HepG2 (cell line): Measurements from ENCODE around the gene SATB2. TPM values are rescaled to one million over a fixed set of nuclear protein-coding genes. Genes with fewer than 3 reads are reported as not detected.
A peak's percentile ranks its signal among the peaks of the same experiment; 100 is the strongest.

Experiments used
- ATF2 ChIP-seq: sonication (generic); formaldehyde crosslinking; IDR thresholded peaks from 2 replicates; pipeline ENCODE4 v1.4.0; 2020; ENCODE audit warnings: missing genetic modification reagents
- CAMTA2 ChIP-seq: sonication (generic); formaldehyde crosslinking; IDR thresholded peaks from 2 replicates; pipeline ENCODE4 v1.4.0; 2020; ENCODE audit warnings: mild to moderate bottlenecking, missing genetic modification reagents, borderline replicate concordance
- CENPBD1 ChIP-seq: sonication (generic); formaldehyde crosslinking; IDR thresholded peaks from 2 replicates; pipeline ENCODE4 v1.8.0; 2022; ENCODE audit warnings: missing genetic modification reagents, low read depth, mild to moderate bottlenecking, borderline replicate concordance
- DZIP1 ChIP-seq: sonication (generic); formaldehyde crosslinking; IDR thresholded peaks from 2 replicates; pipeline ENCODE4 v1.5.0; 2020; ENCODE audit warnings: mild to moderate bottlenecking, missing genetic modification reagents
- RORA ChIP-seq: sonication (generic); formaldehyde crosslinking; IDR thresholded peaks from 2 replicates; pipeline ENCODE4 v1.5.0; 2020; ENCODE audit warnings: mild to moderate bottlenecking, missing genetic modification reagents, moderate library complexity
- SALL1 ChIP-seq: sonication (generic); formaldehyde crosslinking; IDR thresholded peaks from 2 replicates; pipeline ENCODE4 v1.8.0; 2022; ENCODE audit warnings: mild to moderate bottlenecking, missing genetic modification reagents
- SCMH1 ChIP-seq: sonication (generic); formaldehyde crosslinking; IDR thresholded peaks from 2 replicates; pipeline ENCODE4 v1.9.0; 2021; ENCODE audit warnings: missing genetic modification reagents, mild to moderate bottlenecking, borderline replicate concordance
- SMC3 ChIP-seq: IDR thresholded peaks from 2 replicates; pipeline ENCODE4 v1.6.1; 2011; ENCODE audit warnings: low read length, improper control_type of control experiment
- THAP7 ChIP-seq: sonication (generic); formaldehyde crosslinking; IDR thresholded peaks from 2 replicates; pipeline ENCODE4 v1.8.1; 2023; ENCODE audit warnings: mild to moderate bottlenecking, missing genetic modification reagents
- TP53 ChIP-seq: sonication (generic); formaldehyde crosslinking; conservative IDR thresholded peaks from 2 replicates; pipeline ENCODE4 v1.4.0; 2020; ENCODE audit warnings: missing genetic modification reagents
- ZBTB20 ChIP-seq: sonication (generic); formaldehyde crosslinking; IDR thresholded peaks from 2 replicates; pipeline ENCODE4 v1.8.1; 2023; ENCODE audit warnings: missing genetic modification reagents, low read depth, mild to moderate bottlenecking, borderline replicate concordance
- ZBTB21 ChIP-seq: sonication (generic); formaldehyde crosslinking; IDR thresholded peaks from 2 replicates; pipeline ENCODE4 v1.4.0; 2020; ENCODE audit warnings: missing genetic modification reagents
- ZMAT5 ChIP-seq: sonication (generic); formaldehyde crosslinking; IDR thresholded peaks from 2 replicates; pipeline ENCODE4 v1.5.0; 2020; ENCODE audit warnings: mild to moderate bottlenecking, low read depth, missing genetic modification reagents, borderline replicate concordance
- ZMYM2 ChIP-seq: sonication (generic); formaldehyde crosslinking; IDR thresholded peaks from 2 replicates; pipeline ENCODE4 v1.8.0; 2022; ENCODE audit warnings: mild to moderate bottlenecking, missing genetic modification reagents
- ZNF33A ChIP-seq: sonication (generic); formaldehyde crosslinking; IDR thresholded peaks from 2 replicates; pipeline ENCODE4 v1.5.1; 2020; ENCODE audit warnings: missing genetic modification reagents, mild to moderate bottlenecking, moderate library complexity, borderline replicate concordance
- ZNF431 ChIP-seq: sonication (generic); formaldehyde crosslinking; IDR thresholded peaks from 2 replicates; pipeline ENCODE4 v1.9.0; 2022; ENCODE audit warnings: missing genetic modification reagents, low read depth, mild to moderate bottlenecking, borderline replicate concordance
- ZNF496 ChIP-seq: sonication (generic); formaldehyde crosslinking; IDR thresholded peaks from 2 replicates; pipeline ENCODE4 v1.8.1; 2023; ENCODE audit warnings: mild to moderate bottlenecking, moderate library complexity, missing genetic modification reagents; ENCODE audit not compliant: insufficient replicate concordance
- ZNF597 ChIP-seq: sonication (generic); formaldehyde crosslinking; IDR thresholded peaks from 2 replicates; pipeline ENCODE4 v1.5.0; 2020; ENCODE audit warnings: missing genetic modification reagents
- ZNF724P ChIP-seq: sonication (generic); formaldehyde crosslinking; IDR thresholded peaks from 2 replicates; pipeline ENCODE4 v1.8.0; 2022; ENCODE audit warnings: missing genetic modification reagents, borderline replicate concordance
- ZNF781 ChIP-seq: sonication (generic); formaldehyde crosslinking; IDR thresholded peaks from 2 replicates; pipeline ENCODE4 v1.5.1; 2020; ENCODE audit warnings: borderline replicate concordance, mild to moderate bottlenecking, missing genetic modification reagents; ENCODE audit errors: not compliant biosample characterization
- ZSCAN30 ChIP-seq: sonication (generic); formaldehyde crosslinking; IDR thresholded peaks from 2 replicates; pipeline ENCODE4 v1.5.0; 2020; ENCODE audit warnings: mild to moderate bottlenecking, missing genetic modification reagents
- polyA plus RNA-seq, 8 experiments: library from polyadenylated mRNA; depleted of rRNA in 3 of 8; stranded (reverse) in 7 of 8; unstranded in 1 of 8; fragments of >200 nt; fragmentation: Illumina TruSeq in 4 of 8; extraction: Trizol in 4 of 8; gene quantifications; 2 replicates each; pipeline versions ENCODE4 v1.2.1 to v1.2.3, GENCODE V29; 2011 to 2016; ENCODE audit warnings: low read depth in 4 of 8, missing spikeins in 1 of 8, mixed read lengths in 1 of 8; ENCODE audit not compliant: insufficient read depth in 1 of 8
- total RNA-seq, 5 experiments: library from RNA; depleted of rRNA; stranded (reverse); fragments of >200 nt; fragmentation: Illumina TruSeq; extraction: Trizol; gene quantifications; 2 replicates each; pipeline ENCODE4 v1.2.3, GENCODE V29; 2016; ENCODE audit warnings: low read depth in 1 of 5

SATB2 gene
- total and polyA plus RNA-seq, 2 of the 13 experiments (the other 11 are each of a cell fraction or from before 2014, with no cell fraction given) = 2.5 to 5.5 TPM

GRCh38 chr2:199455545-199456382 lies 2.0 kb downstream of the SATB2 start (continued):
- TF ChIP-seq DZIP1 (CRISPR knock-in tag) = no peak
- no peak for TF ChIP-seq ZSCAN30 (CRISPR knock-in tag)
- TF ChIP-seq THAP7 (CRISPR knock-in tag) = no peak
- TF ChIP-seq SMC3 = no peak
- TF ChIP-seq ZNF781 (CRISPR knock-in tag) = peak; percentile 65
- TF ChIP-seq ZBTB20 (CRISPR knock-in tag) = 0 out of 2 replicates have a peak, but pooled peaks have one; percentile 10
- no peak; the same call in 1 of the 2 replicates for TF ChIP-seq ZNF33A (CRISPR knock-in tag)
- no peak; the same call in 1 of the 2 replicates for TF ChIP-seq ATF2 (CRISPR knock-in tag)
- no peak for TF ChIP-seq ZMAT5 (CRISPR knock-in tag)
- peak; percentile 87 for TF ChIP-seq TP53 (CRISPR knock-in tag)
- TF ChIP-seq SALL1 = peak; percentile 83
- no peak for TF ChIP-seq CENPBD1 (CRISPR knock-in tag)
- TF ChIP-seq ZBTB21 (CRISPR knock-in tag) = no peak
- no peak for TF ChIP-seq ZNF496 (CRISPR knock-in tag)
- TF ChIP-seq ZNF724P (CRISPR knock-in tag) = no peak
- no peak for TF ChIP-seq ZNF597
- no peak for TF ChIP-seq SCMH1 (CRISPR knock-in tag)
- no peak for TF ChIP-seq RORA (CRISPR knock-in tag)
- TF ChIP-seq ZMYM2 (CRISPR knock-in tag) = no peak
- peak; percentile 55; the same call in 1 of the 2 replicates for TF ChIP-seq CAMTA2
- TF ChIP-seq ZNF431 (CRISPR knock-in tag) = peak; percentile 56; the same call in 1 of the 2 replicates
